Neural progenitor cell (in vitro differentiated cells): ENCODE measurements around the gene GALNT17. TPM values are rescaled to one million over a fixed set of nuclear protein-coding genes. Genes with fewer than 3 reads are reported as not detected.
"Not testable (repeated sequence)": the region's sequence is repeated elsewhere in the genome, so short reads cannot be mapped to it uniquely, and the experiment has no call there.

ENCODE experiments used
- DNase-seq: peaks from one replicate; pipeline ENCODE4 v3.0.0-alpha.2; 2016; ENCODE audit warnings: low spot score
- H2AFZ ChIP-seq: fragments of 200-600 bp; sonication (generic); replicated peaks from 2 replicates; pipeline ENCODE4 v1.6.1; 2016; ENCODE audit warnings: antibody characterized with exemption
- H3F3A ChIP-seq: fragments of 200-600 bp; sonication (generic); 2 replicates; pipeline ENCODE4 v1.6.1; 2016; ENCODE audit warnings: antibody characterized with exemption, low read depth
- H3K27ac ChIP-seq: fragments of 200-600 bp; sonication (generic); 2 replicates; pipeline ENCODE4 v1.5.1; 2016; ENCODE audit warnings: mild to moderate bottlenecking
- H3K27me3 ChIP-seq: fragments of 200-600 bp; sonication (generic); 2 replicates; pipeline ENCODE4 v1.6.1; 2016; ENCODE audit warnings: mild to moderate bottlenecking, moderate library complexity
- H3K36me3 ChIP-seq: fragments of 200-600 bp; sonication (generic); 2 replicates; pipeline ENCODE4 v1.5.1; 2016
- H3K4me1 ChIP-seq: fragments of 200-600 bp; sonication (generic); 2 replicates; pipeline ENCODE4 v1.6.1; 2016; ENCODE audit warnings: mixed run types
- H3K4me2 ChIP-seq: fragments of 200-600 bp; sonication (generic); 2 replicates; pipeline ENCODE4 v1.6.1; 2016
- H3K4me3 ChIP-seq: fragments of 200-600 bp; sonication (generic); 2 replicates; pipeline ENCODE4 v1.5.1; 2016
- H3K79me2 ChIP-seq: fragments of 200-600 bp; sonication (generic); 2 replicates; pipeline ENCODE4 v1.6.1; 2016; ENCODE audit warnings: low read depth
- H3K9ac ChIP-seq: fragments of 200-600 bp; sonication (generic); 2 replicates; pipeline ENCODE4 v1.6.1; 2016
- H3K9me3 ChIP-seq: fragments of 200-600 bp; sonication (generic); 2 replicates; pipeline ENCODE4 v1.5.1; 2016; ENCODE audit warnings: low read depth
- H4K20me1 ChIP-seq: fragments of 200-600 bp; sonication (generic); 2 replicates; pipeline ENCODE4 v1.6.1; 2016; ENCODE audit warnings: low read depth
- H3K27ac Mint-ChIP-seq: 3 replicates; pipeline ENCODE4 v1.8.0; 2021; ENCODE audit warnings: mixed read lengths
- H3K27me3 Mint-ChIP-seq: 2 replicates; pipeline ENCODE4 v1.8.0; 2022; ENCODE audit warnings: low read depth, mild to moderate bottlenecking, inconsistent platforms, moderate library complexity, mixed read lengths; ENCODE audit not compliant: insufficient read depth
- H3K36me3 Mint-ChIP-seq: 3 replicates; pipeline ENCODE4 v1.8.0; 2021; ENCODE audit warnings: mixed read lengths
- H3K4me1 Mint-ChIP-seq: 3 replicates; pipeline ENCODE4 v1.8.0; 2021; ENCODE audit warnings: mixed read lengths
- H3K4me3 Mint-ChIP-seq: 3 replicates; pipeline ENCODE4 v1.8.0; 2021; ENCODE audit warnings: mild to moderate bottlenecking, moderate library complexity, mixed read lengths
- H3K9me3 Mint-ChIP-seq: 3 replicates; pipeline ENCODE4 v1.8.0; 2020; ENCODE audit warnings: mixed read lengths
- EZH2 ChIP-seq: fragments of 200-600 bp; sonication (generic); IDR thresholded peaks from 2 replicates; pipeline ENCODE4 v1.6.1; 2017; ENCODE audit warnings: antibody characterized with exemption, mild to moderate bottlenecking, moderate library complexity
- EZH2phosphoT487 ChIP-seq: fragments of 200-600 bp; sonication (generic); IDR thresholded peaks from 2 replicates; pipeline ENCODE4 v1.6.1; 2017; ENCODE audit warnings: antibody characterized with exemption
- total RNA-seq: library from RNA; depleted of rRNA; stranded (reverse); fragments of >200 nt; gene quantifications from 2 replicates; pipeline ENCODE4 v1.2.3, GENCODE V29; 2015; ENCODE audit warnings: low replicate concordance
- TF ChIP-seq, protein P1 (sequence below): fragments of 200-600 bp; sonication (generic); IDR thresholded peaks from 2 replicates; pipeline ENCODE4 v1.5.1; 2017; ENCODE audit warnings: antibody characterized with exemption, mild to moderate bottlenecking

The GALNT17 gene
- total RNA-seq, 1 donor from 2014 or later: 17.1 TPM

DNA sequence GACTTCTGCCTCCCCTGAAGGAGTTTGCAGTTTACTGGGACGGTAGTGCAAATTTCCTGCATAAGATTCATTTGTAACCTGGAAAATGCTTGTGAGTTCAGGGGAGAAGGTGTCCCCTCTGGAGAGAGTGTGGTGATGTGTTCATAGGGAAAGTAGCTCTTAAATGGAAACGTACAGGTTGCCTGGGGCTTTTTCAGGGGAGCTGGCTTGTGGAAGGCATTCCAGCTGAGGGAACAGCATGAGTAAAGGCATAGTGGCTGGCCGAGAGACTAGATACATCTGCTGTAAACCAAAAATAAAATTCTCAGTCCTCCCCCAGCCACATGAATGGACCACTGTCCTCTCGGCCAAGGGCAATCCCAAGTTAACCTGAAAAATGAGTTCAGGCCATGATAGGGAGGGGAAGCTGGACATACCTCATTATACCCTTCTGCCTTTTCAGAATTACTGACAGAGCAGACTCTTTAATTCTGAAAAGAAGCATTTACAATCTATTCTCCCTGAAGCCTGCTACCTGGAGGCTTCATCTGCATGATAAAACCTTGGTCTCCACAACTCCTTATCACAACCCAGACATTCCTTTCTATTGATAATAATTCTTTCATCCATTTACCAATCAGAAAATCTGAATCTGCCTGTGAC lies 123.7 kb downstream of the GALNT17 start:
- H3K9ac ChIP-seq: no peak overlapping the region
- Mint-ChIP-seq H3K9me3 (peaks cover 22% of the 10 kb centered on the region), H3K27me3 (no peaks in the 10 kb centered on the region), H3K4me1 (no peaks in the 10 kb centered on the region), H3K36me3 (peaks cover 9% of the 10 kb centered on the region), H3K27ac (no peak overlapping the region), H3K4me3 (no peak overlapping the region)
- no peaks in the 10 kb centered on the region for H3K27me3 ChIP-seq
- H2AFZ ChIP-seq: no peak overlapping the region
- no peak overlapping the region for H3K4me3 ChIP-seq
- H3K4me1 ChIP-seq: peaks cover under 1% of the 10 kb centered on the region
- H3K4me2 ChIP-seq: no peak overlapping the region
- H3K79me2 ChIP-seq: peaks cover 19% of the 10 kb centered on the region
- no peaks in the 10 kb centered on the region for H3K36me3 ChIP-seq
- TF ChIP-seq EZH2 (no peak), EZH2phosphoT487 (no peak)
- TF ChIP-seq, protein P1, sequence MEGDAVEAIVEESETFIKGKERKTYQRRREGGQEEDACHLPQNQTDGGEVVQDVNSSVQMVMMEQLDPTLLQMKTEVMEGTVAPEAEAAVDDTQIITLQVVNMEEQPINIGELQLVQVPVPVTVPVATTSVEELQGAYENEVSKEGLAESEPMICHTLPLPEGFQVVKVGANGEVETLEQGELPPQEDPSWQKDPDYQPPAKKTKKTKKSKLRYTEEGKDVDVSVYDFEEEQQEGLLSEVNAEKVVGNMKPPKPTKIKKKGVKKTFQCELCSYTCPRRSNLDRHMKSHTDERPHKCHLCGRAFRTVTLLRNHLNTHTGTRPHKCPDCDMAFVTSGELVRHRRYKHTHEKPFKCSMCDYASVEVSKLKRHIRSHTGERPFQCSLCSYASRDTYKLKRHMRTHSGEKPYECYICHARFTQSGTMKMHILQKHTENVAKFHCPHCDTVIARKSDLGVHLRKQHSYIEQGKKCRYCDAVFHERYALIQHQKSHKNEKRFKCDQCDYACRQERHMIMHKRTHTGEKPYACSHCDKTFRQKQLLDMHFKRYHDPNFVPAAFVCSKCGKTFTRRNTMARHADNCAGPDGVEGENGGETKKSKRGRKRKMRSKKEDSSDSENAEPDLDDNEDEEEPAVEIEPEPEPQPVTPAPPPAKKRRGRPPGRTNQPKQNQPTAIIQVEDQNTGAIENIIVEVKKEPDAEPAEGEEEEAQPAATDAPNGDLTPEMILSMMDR: no peak
- DNase-seq: no peak
- no peaks in the 10 kb centered on the region for H3K9me3 ChIP-seq
- H3F3A ChIP-seq: no peaks in the 10 kb centered on the region
- H3K27ac ChIP-seq: no peak overlapping the region
- H4K20me1 ChIP-seq: no peaks in the 10 kb centered on the region

DNA sequence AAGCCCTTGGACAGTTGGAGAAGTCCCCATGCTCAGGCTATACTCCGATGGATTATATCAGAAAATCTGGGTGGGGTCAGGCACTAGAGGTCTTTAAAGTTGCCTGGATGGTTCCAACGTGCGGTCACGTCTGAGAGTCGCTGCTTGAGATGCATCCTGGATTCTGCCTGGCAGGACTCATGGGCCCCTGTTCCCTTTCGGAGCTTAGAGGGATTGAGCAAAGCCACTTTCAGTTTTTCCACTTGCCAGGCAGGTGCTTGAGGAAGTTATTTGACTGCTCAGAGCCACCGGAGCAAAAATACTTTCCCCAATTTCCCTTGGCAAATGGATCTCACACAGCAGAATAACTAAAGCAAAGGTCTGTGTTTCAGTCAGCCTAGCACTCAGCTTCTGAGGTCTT lies 129.1 kb downstream of the GALNT17 start:
- Histone ChIP-seq H3K27ac (no peak overlapping the region), H3K4me1 (no peaks in the 10 kb centered on the region), H3K27me3 (no peaks in the 10 kb centered on the region), H3K79me2 (peaks cover 25% of the 10 kb centered on the region), H3F3A (no peaks in the 10 kb centered on the region), H3K4me2 (no peak overlapping the region), H3K36me3 (no peaks in the 10 kb centered on the region), H3K9ac (no peak overlapping the region), H3K4me3 (no peak overlapping the region), H3K9me3 (peaks cover 5% of the 10 kb centered on the region), H2AFZ (no peak overlapping the region), H4K20me1 (no peaks in the 10 kb centered on the region)
- Mint-ChIP-seq H3K27me3 (peaks cover 4% of the 10 kb centered on the region), H3K4me1 (no peaks in the 10 kb centered on the region), H3K4me3 (no peak overlapping the region), H3K36me3 (peaks cover 5% of the 10 kb centered on the region), H3K9me3 (peaks cover 15% of the 10 kb centered on the region), H3K27ac (no peak overlapping the region)
- TF ChIP-seq EZH2phosphoT487: no peak
- no peak for TF ChIP-seq EZH2
- TF ChIP-seq, protein P1: no peak
- DNase-seq: no peak

DNA sequence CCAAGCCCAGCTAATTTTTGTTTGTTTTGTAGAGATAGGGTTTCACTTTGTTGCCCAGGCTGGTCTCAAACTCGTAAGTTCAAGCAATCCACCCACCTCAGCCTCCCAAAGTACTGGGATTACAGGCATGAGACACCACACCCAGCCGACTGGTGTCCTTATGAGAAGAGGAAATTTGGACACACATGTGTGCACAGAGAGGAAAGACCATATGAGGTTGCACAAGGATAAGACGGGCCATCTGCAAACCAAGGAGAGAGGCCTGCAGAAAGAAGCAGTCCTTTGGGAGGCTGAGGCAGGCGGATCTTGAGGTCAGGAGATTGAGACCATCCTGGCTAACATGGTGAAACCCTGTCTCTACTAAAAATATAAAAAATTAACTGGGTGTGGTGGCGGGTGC lies 130.9 kb downstream of the GALNT17 start:
- Histone ChIP-seq H3K4me1 (peaks cover 12% of the 10 kb centered on the region), H3K79me2 (peaks cover 35% of the 10 kb centered on the region)
- H3K27me3 Mint-ChIP-seq, H3K27ac Mint-ChIP-seq, H3K27ac ChIP-seq, H2AFZ ChIP-seq, H3K4me3 Mint-ChIP-seq, H3K9me3 ChIP-seq, H3K9ac ChIP-seq, H3K36me3 ChIP-seq, H3F3A ChIP-seq, DNase-seq, H3K36me3 Mint-ChIP-seq, H3K4me3 ChIP-seq, H3K4me2 ChIP-seq, H4K20me1 ChIP-seq, H3K4me1 Mint-ChIP-seq, H3K27me3 ChIP-seq: not testable (repeated sequence)
- peaks cover 15% of the 10 kb centered on the region for H3K9me3 Mint-ChIP-seq

GRCh38 chr7:71264005-71264404 lies 132.1 kb downstream of the GALNT17 start:
- H3K27ac Mint-ChIP-seq: no peak overlapping the region

More at GRCh38 chr7:71264005-71264404, 132.1 kb downstream of the GALNT17 start:
- Histone ChIP-seq H3K27ac (no peak overlapping the region), H3F3A (no peaks in the 10 kb centered on the region), H3K27me3 (no peaks in the 10 kb centered on the region), H3K4me2 (no peak overlapping the region), H3K36me3 (no peaks in the 10 kb centered on the region), H3K4me1 (peaks cover 15% of the 10 kb centered on the region), H3K4me3 (no peak overlapping the region), H3K9me3 (peaks cover 5% of the 10 kb centered on the region), H3K9ac (no peak overlapping the region), H3K79me2 (peaks cover 35% of the 10 kb centered on the region), H4K20me1 (no peaks in the 10 kb centered on the region), H2AFZ (no peak overlapping the region)
- no peak overlapping the region for H3K4me3 Mint-ChIP-seq
- DNase-seq: no peak
- peaks cover 5% of the 10 kb centered on the region for H3K36me3 Mint-ChIP-seq
- H3K27me3 Mint-ChIP-seq: peaks cover 4% of the 10 kb centered on the region
- H3K4me1 Mint-ChIP-seq: peaks cover 2% of the 10 kb centered on the region
- H3K9me3 Mint-ChIP-seq: peaks cover 15% of the 10 kb centered on the region
- TF ChIP-seq, protein P1: no peak
- TF ChIP-seq EZH2phosphoT487 (no peak), EZH2 (no peak)
